NOMO-1 treated with DMSO at 0.1 percent for 48 hours (cell line): ENCODE data around the gene ARFIP1.
"Not testable (repeated sequence)": the region's sequence is repeated elsewhere in the genome, so short reads cannot be mapped to it uniquely, and the experiment has no call there.

Experiments used
- DNase-seq: peaks from one replicate; lab custom pipeline; 2025; ENCODE audit not compliant: unreplicated experiment; lab: John Stamatoyannopoulos, UW

Gene ARFIP1

GRCh38 chr4:152779513-152780266 is at the start of gene ARFIP1, which contains the start of gene TIGD4:
TSS of gene ARFIP1 (plus strand) at chr4:152779954. CDS start at chr4:152829634, 49,680 bp downstream.
TSS of gene TIGD4 (minus strand) at chr4:152779730. CDS start at chr4:152771004, 8,726 bp downstream.
- peak; percentile 93 for DNase-seq

DNA sequence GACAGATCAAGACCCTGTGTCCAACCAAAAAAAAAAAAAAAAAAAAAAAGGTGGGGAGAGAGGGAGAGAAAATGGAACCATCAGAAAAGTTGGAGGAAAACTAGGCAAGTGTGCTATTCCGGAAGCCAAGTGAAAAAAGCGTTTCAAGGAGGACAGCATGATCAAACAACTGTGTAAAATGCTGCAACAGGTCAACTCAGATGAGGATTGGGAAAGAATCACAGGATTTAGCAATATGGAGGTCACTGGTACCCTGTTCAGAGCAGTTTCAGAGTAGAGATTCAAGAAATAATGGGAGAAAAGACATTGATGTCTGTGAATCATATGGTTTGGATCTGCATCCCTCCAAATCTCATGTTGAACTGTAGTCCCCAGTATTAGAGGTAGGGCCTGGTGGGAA is 47.8 kb upstream of the ARFIP1 start:
- no peak for DNase-seq

GRCh38 chr4:152734015-152734698 is 45.6 kb upstream of the ARFIP1 start:
- DNase-seq = no peak

- DNase-seq = peak; percentile 37
Observed at GRCh38 chr4:152734699-152735050, 45.1 kb upstream of the ARFIP1 start.

DNA sequence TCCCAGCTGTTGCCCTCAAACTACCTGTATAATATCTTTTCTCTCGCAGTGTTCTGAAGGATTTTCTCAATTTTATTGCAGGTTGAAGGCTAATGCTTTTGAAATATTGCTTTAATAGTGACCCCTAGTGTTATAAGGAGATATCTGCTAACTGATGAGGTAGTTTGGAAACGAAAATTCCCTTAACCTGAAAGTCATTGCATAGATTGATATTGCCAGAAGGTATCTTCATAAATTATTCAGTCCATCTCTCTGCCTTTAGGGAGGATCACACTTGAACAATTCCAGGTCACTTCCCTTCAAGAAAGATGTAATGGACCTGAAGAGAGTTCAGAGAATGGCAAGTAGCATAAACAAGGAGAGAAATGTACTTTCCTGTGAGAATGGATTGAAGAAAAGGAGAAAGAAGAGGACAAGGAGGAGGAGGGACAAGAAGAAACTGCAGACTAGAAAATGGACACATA is 44.3 kb upstream of the ARFIP1 start:
- DNase-seq = peak; percentile 37

DNA sequence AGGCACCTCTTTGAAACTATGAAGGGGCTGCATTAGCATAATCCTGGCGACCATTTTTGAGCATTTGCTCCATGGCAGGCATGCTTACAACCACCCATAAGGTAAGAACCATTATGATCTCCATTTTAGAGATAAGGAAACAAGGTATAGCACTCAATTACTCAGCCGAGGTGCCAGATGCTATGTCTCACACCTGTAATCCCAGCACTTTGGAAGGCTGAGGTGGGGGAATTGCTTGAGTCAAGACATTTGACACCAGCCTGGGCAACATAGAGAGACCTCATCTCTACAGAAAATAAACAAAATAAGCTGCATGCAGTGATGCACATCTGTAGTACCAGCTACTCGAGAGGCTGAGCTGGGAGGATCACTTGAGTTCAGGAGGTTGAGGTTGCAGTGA is 43.8 kb upstream of the ARFIP1 start:
- no peak for DNase-seq

DNA sequence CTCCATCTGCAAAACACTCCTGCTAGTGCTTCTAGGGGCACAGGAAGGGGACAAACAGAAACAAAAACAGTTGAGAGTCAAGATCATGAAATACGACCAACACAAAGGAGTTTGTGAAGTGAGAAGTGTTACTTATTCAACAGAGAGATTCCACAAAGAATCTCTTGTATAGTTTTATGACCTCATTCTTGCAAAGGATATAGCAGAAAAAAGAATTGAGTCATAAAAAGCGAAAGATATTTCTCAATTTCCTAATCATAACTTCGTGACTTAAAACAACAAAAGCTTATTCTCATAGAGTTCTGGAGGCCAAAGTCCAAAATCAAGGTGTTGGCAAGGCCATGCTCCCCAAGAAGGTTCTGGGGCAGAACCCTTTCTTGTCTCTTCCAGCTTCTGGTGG is 40.9 kb upstream of the ARFIP1 start:
- no peak for DNase-seq

GRCh38 chr4:152747444-152747843 is 32.3 kb upstream of the ARFIP1 start:
- DNase-seq = no peak

GRCh38 chr4:152748619-152749018 is 31.1 kb upstream of the ARFIP1 start:
- no peak for DNase-seq

- DNase-seq = peak; percentile 72
Observed at GRCh38 chr4:152763796-152764195, 16.0 kb upstream of the ARFIP1 start.

GRCh38 chr4:152765069-152765737 is 14.6 kb upstream of the ARFIP1 start:
- DNase-seq = not testable (repeated sequence)

DNA sequence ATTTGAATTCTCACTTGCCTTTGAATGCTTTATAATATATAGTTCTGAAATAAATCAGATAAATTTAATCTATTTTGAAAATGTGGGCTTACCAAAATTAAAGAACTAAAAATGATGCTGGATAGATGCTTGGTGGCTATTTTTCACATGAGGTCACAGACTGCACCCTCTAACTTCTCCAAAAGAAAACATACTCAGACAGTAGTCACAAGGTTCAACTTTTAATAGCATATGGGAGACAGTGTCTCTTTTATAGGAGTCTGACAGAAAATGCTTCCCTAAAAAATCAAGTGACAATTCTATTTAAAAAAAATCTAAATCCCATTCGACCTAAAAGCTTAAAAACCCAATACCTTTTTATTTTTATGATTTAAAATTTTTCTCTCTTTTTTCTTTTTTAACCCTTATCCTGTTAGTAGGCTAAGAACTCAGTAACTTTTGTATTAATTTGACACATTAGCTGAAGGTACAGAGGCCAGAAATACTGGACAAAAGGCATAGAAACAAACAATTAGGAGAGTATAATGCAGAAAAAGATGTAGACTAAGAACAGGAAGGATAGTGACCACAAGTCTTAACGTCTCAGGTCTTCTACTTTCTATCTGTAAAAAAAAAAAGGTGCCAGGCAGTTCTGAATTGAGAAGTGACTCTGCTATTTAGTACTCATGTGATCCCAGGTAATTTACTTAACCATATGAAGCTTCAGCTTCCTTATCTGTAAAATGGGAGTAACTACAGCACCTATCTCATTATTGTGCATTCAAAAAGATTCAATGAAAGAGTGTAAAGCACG is 7.8 kb upstream of the ARFIP1 start:
- peak; percentile 46 for DNase-seq

DNA sequence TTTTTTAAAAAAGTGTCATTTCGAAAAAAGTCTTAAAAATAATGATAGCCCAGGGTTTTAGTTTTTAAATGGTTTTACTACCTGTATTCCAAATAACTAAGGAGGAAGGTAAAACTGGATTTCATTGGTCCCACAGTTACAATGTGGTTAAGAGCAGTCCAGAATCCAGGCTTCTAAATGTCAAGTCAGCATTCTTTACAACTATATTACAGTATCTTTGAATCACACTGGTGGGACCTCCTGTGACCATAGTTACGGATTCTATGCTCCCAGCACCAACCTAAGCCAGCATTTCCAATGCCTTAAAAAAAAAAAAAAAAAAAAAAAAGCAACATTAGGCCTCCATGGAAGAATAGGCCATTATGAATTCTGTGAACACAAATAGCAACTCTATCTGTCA is 6.4 kb upstream of the ARFIP1 start:
- no peak for DNase-seq

DNA sequence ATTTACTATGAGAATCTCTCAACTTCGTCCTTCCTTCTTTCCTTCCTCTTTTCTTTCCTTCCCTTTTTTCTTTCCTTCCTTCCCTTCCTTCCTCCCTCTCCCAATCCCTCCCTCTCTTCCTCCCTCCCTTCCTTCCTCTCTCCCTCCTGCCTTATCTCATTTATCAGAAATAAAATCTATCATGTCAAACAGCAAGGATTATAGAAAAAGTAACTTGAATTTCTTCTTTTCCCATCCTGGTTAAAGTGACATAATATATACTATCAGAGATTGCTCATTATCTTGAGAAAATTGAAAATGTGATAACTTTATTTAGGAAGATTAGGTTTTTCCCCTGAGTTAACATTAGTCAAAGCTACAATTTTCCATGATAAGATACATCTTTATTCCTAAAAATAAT is 5.8 kb upstream of the ARFIP1 start:
- DNase-seq = no peak

- DNase-seq = no peak
Observed at GRCh38 chr4:152776352-152776751, 3.4 kb upstream of the ARFIP1 start.

GRCh38 chr4:152777488-152777887 is 2.3 kb upstream of the ARFIP1 start:
- no peak for DNase-seq

GRCh38 chr4:152778656-152779512 is 870 bp upstream of the ARFIP1 start:
- peak; percentile 12 for DNase-seq

- peak; percentile 48 for DNase-seq
Observed at GRCh38 chr4:152780267-152780778, 569 bp downstream of the ARFIP1 start.

DNA sequence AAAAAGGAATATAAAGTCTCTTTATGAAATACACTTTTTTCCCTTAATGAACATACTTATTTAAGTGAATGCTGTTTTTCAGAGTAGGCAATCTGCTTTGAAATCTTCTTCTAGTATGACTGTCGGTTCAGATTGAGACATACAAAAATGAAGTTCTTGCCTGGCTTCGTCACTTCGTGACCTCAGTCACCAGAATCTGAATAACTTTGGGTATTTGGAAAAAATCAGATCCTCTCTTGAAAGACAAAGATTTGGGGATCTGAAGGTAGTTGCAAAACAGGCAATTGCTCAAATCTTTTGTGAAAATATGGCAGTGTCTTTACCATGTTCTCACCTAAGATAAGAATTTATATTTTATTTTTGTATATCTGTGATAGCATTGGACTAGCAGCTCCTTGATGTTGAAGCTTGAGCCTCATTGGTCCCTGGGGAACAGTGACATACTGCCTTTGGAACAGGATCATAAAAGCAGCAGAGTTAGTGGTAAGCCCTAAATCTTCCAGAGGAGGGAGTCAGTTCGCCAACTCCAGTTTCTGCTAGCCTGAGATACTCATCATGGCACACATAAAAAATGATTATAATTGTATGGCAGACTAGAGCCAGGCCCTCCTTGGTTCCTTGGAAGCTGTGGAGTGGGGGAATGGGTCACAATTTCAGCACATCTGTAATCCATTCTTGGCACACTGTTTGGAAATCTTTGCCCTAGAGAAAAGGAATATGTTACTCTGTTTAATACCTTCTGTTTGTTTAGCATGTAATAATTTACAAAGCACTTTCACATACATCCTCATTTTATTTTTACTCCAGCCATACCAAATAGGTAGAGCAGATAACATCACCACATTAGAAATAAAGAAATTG is 5.0 kb downstream of the ARFIP1 start:
- DNase-seq = no peak
